22Rv1 (cell line): Measurements from ENCODE around the gene MYOCD.

Experiments used
- H3K27ac ChIP-seq: fragments of 450-650 bp; 2 replicates; pipeline ENCODE4 v1.5.1; 2017
- CTCF ChIP-seq: fragments of 450-650 bp; IDR thresholded peaks from 2 replicates; pipeline ENCODE4 v1.5.1; 2017; ENCODE audit warnings: mild to moderate bottlenecking
- ZFX ChIP-seq: fragments of 450-650 bp; IDR thresholded peaks from 2 replicates; pipeline ENCODE4 v1.6.1; 2017; ENCODE audit warnings: antibody characterized with exemption, borderline replicate concordance

Gene MYOCD

GRCh38 chr17:12643822-12644221, 21.9 kb upstream of the MYOCD start:
- TF ChIP-seq ZFX (no peak), CTCF (no peak)
- H3K27ac ChIP-seq = no peak overlapping the region

- no peak overlapping the region for H3K27ac ChIP-seq
- TF ChIP-seq CTCF (no peak), ZFX (no peak)
Observed at GRCh38 chr17:12644623-12645022, 21.1 kb upstream of the MYOCD start.

GRCh38 chr17:12646761-12647422, 18.8 kb upstream of the MYOCD start:
- H3K27ac ChIP-seq = no peak overlapping the region
- TF ChIP-seq ZFX = no peak
- no peak for TF ChIP-seq CTCF

- no peak overlapping the region for H3K27ac ChIP-seq
- TF ChIP-seq CTCF (no peak), ZFX (no peak)
Observed at GRCh38 chr17:12648498-12648897, 17.2 kb upstream of the MYOCD start.

GRCh38 chr17:12655936-12656335, 9.8 kb upstream of the MYOCD start:
- TF ChIP-seq CTCF = no peak
- no peak for TF ChIP-seq ZFX
- no peak overlapping the region for H3K27ac ChIP-seq

- TF ChIP-seq CTCF (no peak), ZFX (no peak)
- H3K27ac ChIP-seq = no peak overlapping the region
Observed at GRCh38 chr17:12656354-12656753, 9.3 kb upstream of the MYOCD start.

- TF ChIP-seq ZFX = no peak
- H3K27ac ChIP-seq = no peak overlapping the region
Observed at GRCh38 chr17:12659500-12659899, 6.2 kb upstream of the MYOCD start.

GRCh38 chr17:12664252-12664651, 1.4 kb upstream of the MYOCD start:
- TF ChIP-seq CTCF (no peak), ZFX (no peak)
- H3K27ac ChIP-seq = no peak overlapping the region
